GM04503 (cell line): ENCODE measurements around the gene KCNB1.

Experiments
- DNase-seq: peaks from one replicate; pipeline ENCODE4 v3.0.0-alpha.2; 2012; ENCODE audit warnings: low read depth

KCNB1 gene

DNA sequence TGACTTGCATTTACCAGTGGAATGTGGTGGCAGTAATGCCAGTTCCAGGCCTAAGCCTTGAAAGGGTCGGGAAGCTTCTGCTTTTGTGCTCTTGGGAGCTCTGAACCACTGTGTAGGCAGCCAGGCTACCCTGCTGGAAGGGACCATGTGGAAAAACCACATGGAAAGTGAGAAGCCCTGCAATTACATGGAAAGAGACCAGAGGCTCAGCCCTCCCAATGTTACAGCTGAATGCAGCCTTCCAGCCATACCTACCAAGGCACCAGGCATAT lies 14.9 kb upstream of the KCNB1 start:
- DNase-seq, result no peak

GRCh38 chr20:49496553-49497397 lies 14.3 kb upstream of the KCNB1 start:
- no peak for DNase-seq

GRCh38 chr20:49496043-49496442 lies 13.6 kb upstream of the KCNB1 start:
- no peak for DNase-seq

DNA sequence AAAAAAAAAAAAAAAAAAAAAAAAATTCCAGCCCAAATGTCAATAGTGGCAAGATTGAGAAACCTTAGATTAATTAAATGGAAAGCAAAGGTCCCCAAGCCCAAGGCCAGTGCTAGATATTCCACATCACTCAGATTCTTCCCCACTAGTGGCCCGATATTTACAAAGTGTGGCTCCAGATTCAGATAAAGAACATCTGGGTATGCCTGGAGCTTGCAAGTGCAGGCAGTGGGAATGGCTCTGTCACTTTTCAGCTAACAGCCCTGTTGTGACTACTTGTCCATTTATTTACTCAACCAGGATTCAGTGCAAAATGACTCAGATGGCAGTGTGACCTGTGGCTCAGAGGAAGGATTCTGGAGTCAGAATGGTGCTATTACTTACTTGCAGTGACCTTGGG lies 8.2 kb upstream of the KCNB1 start:
- DNase-seq, result no peak

- DNase-seq, result no peak
Observed at GRCh38 chr20:49489688-49490087, 7.2 kb upstream of the KCNB1 start.

- no peak for DNase-seq
Observed at GRCh38 chr20:49486064-49486463, 3.6 kb upstream of the KCNB1 start.

DNA sequence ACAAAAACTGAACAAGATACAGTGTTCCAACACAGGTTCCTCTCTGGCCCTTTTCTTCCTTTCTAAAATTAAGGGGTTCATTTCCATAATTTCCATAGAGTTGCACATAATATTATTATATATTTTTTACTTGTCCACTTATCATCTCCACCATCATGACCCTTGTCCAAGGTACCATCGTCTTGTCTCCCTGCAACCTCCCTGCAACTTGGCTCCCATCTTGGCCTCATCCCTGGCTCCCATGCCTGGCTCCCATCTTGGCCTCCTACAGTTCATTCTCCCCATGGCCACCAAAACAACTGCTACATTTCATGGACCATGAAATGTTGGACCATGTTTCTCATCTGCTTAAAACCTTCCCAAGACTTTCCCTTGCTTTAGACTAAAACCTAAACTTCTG lies 3.1 kb upstream of the KCNB1 start:
- DNase-seq, result no peak

GRCh38 chr20:49484180-49485140 lies 2.0 kb upstream of the KCNB1 start:
- DNase-seq, result no peak

- no peak for DNase-seq
Observed at GRCh38 chr20:49483696-49484123, 1.2 kb upstream of the KCNB1 start.

DNA sequence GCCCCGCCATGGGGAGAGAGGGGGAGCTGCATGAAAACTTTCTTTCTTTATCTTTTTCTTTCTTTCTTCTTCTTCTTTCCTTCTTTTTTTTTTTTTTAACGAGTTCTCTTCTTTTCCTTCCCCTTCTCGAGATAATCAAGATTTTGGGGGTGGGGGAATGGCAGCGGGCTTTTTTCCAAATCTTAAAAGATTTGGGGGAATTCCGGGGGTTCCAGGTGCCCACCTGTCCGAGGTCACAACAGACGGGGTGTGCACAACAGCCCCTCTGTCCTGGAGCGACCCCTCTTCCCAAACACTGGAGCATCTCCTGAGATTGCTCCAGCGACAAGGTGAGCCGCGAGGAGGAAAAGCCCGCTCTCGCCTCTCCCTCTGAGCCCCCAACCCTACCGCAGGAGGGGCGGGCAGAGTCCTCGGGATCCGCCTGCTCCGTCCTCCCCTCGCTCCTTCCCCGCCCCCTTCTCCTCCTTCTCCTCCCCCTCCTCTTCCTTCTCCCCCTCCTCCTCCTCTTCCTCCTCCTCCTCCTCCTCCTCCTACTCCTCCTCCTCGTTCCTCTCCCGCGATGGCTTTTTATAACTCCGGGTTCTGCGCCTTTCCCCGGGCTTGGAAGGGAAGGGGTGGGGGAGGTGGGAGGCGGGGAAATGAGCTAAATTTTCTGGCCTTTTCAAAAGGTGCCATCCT lies 689 bp upstream of the KCNB1 start:
- DNase-seq, result no peak

DNA sequence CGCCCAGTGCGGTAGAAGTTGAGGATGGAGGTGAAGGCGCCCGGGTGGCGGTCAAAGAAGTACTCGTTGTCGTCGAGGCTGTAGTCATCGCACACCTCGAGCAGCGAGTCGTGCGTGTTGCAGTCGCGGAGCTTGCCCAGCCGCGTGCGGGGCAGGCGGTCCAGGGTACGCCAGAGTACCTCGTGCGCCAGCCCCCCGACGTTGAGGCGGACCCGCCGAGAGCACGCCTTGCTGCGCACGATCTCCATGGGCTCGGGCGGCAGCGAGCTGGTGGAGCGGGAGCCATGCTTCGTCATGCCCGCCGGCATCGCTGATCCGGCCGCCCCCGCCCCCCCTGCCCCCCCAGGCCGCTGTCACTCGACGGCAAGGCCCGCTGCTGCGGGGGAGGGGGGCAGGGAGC lies 295 bp downstream of the KCNB1 start:
- no peak for DNase-seq

GRCh38 chr20:49481116-49481515 lies 1.4 kb downstream of the KCNB1 start:
- DNase-seq, result no peak

DNA sequence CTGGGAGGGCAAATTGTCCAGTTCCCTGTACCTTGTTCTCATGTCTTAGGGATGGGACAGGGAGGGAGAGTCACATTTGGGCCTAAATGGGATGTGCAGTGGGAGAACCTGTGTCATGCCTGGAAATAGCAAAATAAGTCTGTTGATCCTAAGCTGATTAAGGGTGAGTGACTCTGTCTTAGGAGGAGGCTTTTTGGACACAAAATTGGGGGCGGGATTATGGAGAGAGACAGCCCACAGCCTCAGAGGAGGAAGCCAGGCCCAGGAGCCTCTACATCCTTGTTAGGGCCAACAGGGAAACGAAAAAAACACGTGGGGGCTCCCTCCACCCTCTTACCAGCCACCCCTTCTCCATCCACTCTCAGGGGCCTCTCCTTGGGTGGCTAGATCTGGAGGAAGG lies 2.2 kb downstream of the KCNB1 start:
- no peak for DNase-seq

DNA sequence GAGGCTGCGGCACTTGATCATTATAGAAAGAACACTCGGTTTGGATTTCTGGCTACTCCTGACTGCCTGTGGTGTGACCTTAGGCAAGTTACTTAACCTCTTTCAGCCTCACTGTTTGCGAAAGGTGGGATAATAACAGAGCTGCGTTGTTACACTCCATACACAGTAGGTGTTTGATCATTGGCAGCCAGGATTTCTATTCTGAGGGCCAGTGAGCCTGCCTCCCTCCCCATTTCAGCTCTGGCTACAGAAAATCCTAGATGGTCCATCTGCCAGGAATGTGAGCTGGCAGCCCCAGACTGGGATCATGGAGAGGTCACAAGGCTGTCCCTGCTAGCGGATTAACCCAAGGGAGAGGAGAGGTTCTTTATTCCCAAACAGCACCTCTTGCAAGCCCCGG lies 2.7 kb downstream of the KCNB1 start:
- no peak for DNase-seq

DNA sequence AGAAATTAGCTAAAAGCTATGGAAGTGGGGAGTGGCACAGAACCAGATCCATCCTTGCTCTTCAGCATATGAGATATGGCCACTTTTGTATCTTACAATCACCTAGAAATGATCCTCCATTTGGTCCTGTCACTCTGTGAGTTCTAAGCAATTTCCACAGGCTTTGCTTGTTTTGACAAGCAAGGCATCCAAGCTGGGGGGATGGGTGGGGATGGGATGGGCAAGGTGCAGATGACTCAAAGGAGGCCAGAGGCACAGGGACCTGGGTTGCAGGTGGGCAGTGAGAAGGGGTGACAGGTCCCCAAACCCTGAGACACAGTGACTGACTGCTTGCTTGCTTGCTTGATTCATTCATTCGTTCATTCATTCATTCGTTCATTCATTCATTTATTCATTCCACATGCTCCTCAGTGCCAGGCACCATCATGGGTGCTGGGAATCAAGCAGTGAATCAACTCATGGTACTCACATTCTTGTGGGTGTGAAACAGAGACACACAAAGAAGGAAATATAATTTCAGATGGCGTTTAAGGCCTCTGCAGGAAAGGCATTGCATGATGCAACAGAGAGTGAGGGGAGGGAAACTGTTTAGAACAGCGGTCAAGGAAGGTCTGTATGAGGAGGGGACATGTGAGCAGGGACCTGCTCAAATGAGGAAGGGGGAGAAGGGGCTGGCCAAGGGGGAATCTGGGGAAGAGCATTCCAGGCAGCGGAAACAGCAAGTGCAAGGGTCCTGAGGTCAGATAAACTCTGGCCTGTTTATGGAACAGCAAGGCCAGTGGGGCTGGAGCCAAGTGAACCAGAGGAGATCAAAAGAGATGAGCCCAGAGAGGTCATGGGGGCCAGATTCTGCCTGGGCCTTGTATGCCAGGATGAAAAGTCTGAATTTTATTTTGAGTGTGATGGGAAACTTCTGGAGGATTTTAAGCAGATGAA lies 3.4 kb downstream of the KCNB1 start:
- no peak for DNase-seq

DNA sequence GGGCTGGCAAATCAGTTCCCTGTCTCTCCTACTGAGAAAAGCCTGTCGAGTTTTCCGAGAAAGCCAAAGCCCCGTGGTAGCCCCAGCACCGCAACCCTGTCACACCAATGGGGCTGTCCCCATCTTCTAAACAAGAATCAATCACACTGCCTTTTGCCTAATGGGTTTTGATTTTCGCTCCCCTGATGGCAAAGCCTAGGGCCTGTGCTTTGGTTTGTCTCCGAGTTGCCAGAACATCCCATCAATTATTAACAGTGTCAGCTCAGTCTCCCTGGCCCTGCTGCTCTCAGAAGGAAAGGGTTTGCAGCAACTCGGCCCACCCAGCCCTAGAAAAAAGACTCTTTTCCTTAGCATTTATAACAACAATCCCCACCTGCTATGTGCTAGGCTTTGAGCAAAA lies 4.2 kb downstream of the KCNB1 start:
- DNase-seq, result no peak

- no peak for DNase-seq
Observed at GRCh38 chr20:49477200-49477599, 5.3 kb downstream of the KCNB1 start.

DNA sequence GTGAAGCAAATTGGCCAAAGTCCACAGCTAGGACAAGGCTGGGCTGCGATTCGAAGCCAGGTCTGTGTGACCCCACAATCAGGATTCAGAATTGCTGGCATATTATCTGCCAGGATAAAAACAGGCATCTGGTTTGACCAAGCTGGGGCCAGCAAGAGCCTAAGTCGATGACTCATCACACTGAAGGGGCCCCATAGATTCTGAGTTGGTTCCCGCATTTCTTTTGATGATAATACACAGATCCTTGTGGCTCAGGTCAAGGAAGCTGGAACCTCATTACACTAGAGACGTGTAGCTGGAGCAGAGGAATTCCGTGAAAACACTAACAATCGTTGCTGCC lies 6.5 kb downstream of the KCNB1 start:
- DNase-seq, result no peak

DNA sequence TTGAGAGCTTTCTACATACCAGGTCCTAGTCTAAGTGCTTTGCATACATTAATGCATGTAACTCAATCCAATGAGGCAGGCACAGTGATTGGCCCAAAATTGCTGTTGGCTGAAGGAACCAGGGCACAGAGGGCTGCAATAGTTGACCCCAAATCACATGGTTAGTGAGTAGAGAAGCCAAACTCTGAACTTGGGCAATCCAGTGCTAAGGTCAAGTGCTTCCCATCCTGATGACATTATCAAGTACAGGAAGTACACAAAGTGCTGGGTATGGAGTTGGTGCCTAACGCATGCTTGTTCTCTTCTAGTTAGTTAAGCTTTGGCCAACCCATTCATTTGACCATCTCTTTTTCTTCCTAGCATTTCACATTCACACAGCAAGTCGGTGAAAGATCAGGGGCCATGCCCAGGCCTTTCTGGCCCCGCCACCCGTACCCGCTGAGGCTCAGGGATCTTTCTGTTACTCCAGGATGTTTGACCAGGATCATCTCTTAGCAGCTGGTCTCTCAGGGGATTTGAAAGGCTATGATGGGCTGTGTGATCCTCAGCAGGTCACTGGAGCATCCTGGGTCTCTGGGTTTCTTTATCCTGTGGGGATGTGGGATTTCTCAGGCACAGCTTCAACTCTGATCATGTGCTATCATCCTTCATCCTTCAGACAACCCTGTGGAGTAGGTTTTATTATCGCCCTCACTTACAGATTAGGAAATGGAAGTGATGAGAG lies 7.0 kb downstream of the KCNB1 start:
- no peak for DNase-seq

DNA sequence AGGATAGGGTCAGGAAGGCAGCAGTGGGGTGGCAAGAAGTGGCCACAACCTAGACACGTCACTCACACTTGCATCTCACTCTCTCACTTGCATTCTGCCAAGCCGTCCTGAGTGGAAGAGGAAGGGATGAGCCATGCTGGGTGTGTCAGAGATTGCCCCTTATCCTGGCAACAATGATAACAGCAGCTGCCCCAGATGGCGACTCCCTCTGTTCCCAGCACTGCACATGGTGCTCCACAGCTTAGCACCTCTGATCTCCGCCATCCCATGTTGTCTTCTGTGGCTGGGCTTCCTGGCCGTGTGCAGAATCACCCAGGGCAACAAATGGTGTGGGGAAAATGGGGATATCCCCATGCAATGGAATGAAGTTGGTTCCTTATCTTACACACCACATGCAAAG lies 11.1 kb downstream of the KCNB1 start:
- DNase-seq, result no peak

DNA sequence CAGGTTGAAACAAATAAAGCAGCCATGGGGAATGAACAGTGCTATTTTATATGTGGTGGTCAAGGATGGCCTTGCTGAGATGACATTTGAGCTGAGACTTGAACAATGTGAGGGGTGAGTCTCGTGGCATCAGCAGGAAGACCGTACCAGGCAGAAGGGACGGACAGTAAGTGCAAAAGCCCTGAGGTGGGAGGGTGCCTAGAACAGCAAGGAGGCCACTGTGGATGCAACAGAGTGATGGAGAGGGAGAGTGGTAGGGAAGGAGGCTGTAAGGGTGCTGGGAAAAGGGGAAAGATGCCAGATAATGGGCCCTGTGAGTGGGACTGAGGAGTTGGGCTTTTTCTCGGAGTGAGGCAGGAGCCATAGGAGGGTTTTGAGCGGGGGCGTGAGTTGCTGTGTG lies 11.5 kb downstream of the KCNB1 start:
- no peak for DNase-seq
